Mammary epithelial cell (primary cell): ENCODE results near the gene MAP3K5.

Experiments
- EZH2 ChIP-seq: IDR thresholded peaks from 2 replicates; pipeline ENCODE4 v1.6.1; 2012; ENCODE audit warnings: low read length, inconsistent platforms, borderline replicate concordance
- TF ChIP-seq, protein P1 (sequence below), 2 donors: IDR thresholded peaks in 1 of 2; conservative IDR thresholded peaks in 1 of 2; 2 replicates each; pipeline ENCODE4 v1.5.1; 2011 to 2012; ENCODE audit warnings: inconsistent platforms in 2 of 2, low read length in 2 of 2, mild to moderate bottlenecking in 2 of 2, control low read depth in 1 of 2, low read depth in 1 of 2; ENCODE audit not compliant: insufficient read depth in 1 of 2; ENCODE audit errors: extremely low read depth in 1 of 2

DNA sequence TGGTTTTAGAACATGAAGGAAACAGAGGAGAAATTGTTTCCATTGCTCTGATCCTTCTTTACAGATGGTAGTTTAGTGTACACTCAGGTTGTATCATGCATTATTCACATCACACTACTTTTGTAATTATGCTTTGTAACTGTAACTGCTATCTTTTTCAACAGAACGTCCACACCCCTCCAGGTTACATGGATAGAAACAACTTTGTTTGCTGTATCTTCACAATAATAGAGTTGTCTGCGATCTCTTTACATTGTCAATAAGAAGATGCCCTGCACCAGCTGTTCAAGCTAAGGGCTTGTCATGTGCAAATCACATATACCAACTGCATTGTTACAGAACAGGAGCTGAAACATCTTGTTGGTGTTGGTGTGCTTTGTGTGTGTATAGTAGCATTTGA, 174.2 kb downstream of the MAP3K5 start:
- TF ChIP-seq EZH2, result no peak
- TF ChIP-seq, protein P1, sequence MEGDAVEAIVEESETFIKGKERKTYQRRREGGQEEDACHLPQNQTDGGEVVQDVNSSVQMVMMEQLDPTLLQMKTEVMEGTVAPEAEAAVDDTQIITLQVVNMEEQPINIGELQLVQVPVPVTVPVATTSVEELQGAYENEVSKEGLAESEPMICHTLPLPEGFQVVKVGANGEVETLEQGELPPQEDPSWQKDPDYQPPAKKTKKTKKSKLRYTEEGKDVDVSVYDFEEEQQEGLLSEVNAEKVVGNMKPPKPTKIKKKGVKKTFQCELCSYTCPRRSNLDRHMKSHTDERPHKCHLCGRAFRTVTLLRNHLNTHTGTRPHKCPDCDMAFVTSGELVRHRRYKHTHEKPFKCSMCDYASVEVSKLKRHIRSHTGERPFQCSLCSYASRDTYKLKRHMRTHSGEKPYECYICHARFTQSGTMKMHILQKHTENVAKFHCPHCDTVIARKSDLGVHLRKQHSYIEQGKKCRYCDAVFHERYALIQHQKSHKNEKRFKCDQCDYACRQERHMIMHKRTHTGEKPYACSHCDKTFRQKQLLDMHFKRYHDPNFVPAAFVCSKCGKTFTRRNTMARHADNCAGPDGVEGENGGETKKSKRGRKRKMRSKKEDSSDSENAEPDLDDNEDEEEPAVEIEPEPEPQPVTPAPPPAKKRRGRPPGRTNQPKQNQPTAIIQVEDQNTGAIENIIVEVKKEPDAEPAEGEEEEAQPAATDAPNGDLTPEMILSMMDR (conservative IDR thresholded peaks at IDR 0.05 in 1 of 2, IDR thresholded peaks at IDR 0.05 in 1 of 2; ENCODE audit: extremely low read depth in 1 of 2, insufficient read depth in 1 of 2, low read depth in 1 of 2, low read length in 2 of 2), result no peak
